GM12873 (cell line): ENCODE results near the gene PNPLA2.

Source experiments
- TF ChIP-seq, protein P1 (sequence below): IDR thresholded peaks from 2 replicates; pipeline ENCODE4 v1.5.1; 2012; ENCODE audit warnings: low read depth, mild to moderate bottlenecking, moderate library complexity, low read length, control low read depth; ENCODE audit not compliant: insufficient read depth; ENCODE audit errors: missing control alignments

PNPLA2 gene

DNA sequence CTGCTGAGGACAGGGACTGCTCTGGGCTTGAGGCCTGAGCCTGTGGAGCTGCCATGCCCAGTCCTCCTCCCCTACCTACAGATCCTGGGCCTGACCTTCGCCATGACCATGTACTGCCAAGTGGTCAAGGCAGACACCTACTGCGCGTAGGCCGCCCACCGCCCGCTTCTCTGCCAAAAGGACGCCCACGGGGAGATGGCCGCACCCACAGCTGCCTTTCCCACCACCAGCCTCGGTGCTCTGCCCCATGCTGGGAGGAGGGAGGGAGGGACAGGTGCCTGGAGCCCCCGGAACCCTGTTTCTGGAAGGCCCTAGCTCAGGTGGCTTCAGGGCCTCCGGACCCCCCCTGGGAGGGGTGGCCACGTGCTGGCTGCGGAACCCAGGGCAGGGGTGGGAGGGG lies 47.8 kb downstream of the PNPLA2 start:
- TF ChIP-seq, protein P1, sequence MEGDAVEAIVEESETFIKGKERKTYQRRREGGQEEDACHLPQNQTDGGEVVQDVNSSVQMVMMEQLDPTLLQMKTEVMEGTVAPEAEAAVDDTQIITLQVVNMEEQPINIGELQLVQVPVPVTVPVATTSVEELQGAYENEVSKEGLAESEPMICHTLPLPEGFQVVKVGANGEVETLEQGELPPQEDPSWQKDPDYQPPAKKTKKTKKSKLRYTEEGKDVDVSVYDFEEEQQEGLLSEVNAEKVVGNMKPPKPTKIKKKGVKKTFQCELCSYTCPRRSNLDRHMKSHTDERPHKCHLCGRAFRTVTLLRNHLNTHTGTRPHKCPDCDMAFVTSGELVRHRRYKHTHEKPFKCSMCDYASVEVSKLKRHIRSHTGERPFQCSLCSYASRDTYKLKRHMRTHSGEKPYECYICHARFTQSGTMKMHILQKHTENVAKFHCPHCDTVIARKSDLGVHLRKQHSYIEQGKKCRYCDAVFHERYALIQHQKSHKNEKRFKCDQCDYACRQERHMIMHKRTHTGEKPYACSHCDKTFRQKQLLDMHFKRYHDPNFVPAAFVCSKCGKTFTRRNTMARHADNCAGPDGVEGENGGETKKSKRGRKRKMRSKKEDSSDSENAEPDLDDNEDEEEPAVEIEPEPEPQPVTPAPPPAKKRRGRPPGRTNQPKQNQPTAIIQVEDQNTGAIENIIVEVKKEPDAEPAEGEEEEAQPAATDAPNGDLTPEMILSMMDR, result no peak

DNA sequence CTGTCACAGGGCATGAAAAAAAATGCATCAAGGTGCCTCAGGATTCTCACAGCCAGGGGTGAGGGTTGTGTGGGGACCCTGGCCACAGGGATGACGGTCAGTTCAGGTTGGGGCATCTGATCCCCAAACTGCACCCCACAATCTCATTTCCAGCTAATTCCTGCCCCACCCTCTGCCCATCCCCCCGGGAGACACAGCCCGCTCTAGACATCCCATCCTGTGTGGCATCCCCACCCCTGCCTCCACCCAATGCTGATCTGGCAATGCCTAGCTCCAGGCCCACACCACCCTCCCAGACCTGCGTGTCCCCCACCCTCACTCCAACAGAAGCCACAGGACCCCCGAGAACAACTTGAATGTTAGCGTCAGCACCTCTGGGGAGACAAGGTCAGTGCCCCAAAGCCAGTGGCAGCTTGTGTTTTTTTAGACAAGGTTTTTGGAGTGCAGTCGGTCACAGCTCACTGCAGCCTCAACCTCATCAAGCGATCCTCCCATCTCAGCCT lies 49.2 kb downstream of the PNPLA2 start:
- TF ChIP-seq, protein P1, result no peak

DNA sequence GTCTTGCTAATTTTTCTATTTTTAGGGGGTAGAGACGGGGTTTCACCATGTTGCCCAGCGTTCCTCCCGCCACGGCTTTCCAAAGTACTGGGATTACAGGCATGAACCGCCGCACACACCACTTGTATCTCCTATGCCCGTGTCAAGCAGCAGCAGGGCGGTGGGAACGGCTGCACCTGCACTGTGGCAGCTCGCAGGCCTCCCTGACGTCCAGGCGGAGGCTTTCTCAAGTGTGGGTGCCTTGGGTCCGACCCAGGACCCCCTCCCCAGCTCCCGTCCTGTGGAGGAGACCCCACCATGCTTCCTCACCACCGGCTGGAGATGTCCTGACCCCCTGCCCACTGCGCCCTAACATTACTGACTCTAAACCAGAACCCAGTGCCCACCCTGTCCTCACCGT lies 49.7 kb downstream of the PNPLA2 start:
- TF ChIP-seq, protein P1, result no peak

DNA sequence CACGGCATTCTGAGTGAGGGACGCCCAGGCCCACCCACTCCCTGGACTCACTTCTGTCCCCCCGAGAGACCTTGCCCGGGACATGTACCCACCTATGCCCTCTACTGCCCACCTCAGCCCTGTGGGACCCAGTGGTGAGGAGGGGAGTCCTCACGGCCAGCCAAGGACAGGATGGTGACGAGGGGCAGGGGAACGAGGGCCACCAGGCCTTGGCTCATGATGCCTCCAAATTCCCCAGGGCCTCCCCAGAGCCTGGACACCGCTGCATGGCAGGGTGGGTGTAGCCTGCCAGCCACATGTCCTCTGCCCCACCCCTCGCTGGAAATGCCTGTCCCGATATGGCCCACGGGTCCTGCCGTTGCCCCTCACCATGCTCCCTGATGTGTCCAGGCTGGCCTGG lies 50.1 kb downstream of the PNPLA2 start:
- TF ChIP-seq, protein P1, result no peak

DNA sequence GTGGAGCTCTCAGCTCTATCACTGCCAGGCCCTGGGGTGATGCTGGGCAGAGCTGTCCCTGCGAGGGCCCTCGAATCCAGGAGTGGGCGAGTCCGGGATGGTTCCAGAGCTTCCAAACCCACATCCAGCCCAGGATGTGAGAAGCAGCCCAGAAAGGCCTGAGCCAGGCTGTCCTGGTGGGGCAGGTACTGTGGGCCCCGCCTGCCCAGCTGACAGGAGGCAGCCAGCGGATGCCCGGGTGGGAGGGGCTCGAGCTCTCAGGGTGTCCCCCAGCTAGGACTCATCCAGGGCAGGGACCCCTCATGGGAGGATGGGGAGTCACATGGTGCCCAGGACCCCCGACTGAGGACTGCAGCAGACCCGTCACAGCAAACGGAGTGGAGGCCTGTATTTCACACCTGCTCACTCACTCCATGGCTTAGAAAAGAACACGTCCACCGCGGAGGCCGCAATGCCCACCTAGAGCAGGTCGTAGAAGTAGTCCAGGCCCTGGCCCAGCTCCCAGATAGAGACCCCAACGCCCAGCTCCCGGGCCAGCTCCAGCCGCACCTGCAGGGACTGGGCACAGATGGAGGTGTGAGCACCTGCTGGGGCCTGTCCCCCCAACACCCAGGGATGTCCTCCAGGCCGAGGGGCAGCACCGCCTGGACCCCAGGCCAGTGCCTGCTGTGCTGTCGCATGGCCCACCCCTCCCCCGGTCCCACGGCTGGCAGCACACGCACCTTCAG lies 50.8 kb downstream of the PNPLA2 start:
- TF ChIP-seq, protein P1, result no peak

DNA sequence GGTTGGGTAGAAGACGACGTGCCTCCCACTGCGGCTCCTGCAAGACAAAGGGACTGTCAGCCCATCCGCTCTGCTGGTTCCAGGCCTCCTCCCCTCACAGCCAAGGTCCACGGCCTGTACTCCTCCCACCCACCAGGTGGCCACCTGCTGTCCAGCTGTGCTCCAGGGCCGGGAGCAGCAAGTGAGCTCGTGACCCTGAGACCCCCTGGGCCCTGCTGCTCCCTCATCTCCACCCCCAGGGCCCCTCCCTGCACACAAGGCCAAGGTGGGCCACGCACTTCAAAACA lies 51.4 kb downstream of the PNPLA2 start:
- TF ChIP-seq, protein P1, result no peak

DNA sequence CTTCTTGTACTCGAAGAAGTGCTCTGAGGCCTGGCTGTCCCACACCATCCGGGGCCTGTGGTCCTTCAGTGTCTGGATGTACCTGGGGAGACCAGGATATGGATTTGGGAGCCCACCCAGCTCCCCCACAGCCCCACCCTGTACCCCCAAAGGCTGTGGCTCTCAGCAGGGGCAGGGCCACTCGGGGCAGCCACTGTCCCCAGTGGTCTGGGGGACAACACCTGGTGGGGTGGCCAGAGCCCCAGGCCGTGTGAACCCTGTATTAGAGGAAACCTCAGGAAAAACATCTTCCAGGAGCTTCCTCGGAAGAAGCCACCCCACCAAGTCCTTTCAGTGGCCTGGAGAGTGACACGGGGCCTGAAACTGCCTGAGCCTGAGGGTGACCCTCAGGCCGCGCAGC lies 51.7 kb downstream of the PNPLA2 start:
- TF ChIP-seq, protein P1, result no peak
